ENCODE measurements around the gene DHX29.
"Not testable (repeated sequence)": the region's sequence is repeated elsewhere in the genome, so short reads cannot be mapped to it uniquely, and the experiment has no call there.

DHX29 gene, protein sequence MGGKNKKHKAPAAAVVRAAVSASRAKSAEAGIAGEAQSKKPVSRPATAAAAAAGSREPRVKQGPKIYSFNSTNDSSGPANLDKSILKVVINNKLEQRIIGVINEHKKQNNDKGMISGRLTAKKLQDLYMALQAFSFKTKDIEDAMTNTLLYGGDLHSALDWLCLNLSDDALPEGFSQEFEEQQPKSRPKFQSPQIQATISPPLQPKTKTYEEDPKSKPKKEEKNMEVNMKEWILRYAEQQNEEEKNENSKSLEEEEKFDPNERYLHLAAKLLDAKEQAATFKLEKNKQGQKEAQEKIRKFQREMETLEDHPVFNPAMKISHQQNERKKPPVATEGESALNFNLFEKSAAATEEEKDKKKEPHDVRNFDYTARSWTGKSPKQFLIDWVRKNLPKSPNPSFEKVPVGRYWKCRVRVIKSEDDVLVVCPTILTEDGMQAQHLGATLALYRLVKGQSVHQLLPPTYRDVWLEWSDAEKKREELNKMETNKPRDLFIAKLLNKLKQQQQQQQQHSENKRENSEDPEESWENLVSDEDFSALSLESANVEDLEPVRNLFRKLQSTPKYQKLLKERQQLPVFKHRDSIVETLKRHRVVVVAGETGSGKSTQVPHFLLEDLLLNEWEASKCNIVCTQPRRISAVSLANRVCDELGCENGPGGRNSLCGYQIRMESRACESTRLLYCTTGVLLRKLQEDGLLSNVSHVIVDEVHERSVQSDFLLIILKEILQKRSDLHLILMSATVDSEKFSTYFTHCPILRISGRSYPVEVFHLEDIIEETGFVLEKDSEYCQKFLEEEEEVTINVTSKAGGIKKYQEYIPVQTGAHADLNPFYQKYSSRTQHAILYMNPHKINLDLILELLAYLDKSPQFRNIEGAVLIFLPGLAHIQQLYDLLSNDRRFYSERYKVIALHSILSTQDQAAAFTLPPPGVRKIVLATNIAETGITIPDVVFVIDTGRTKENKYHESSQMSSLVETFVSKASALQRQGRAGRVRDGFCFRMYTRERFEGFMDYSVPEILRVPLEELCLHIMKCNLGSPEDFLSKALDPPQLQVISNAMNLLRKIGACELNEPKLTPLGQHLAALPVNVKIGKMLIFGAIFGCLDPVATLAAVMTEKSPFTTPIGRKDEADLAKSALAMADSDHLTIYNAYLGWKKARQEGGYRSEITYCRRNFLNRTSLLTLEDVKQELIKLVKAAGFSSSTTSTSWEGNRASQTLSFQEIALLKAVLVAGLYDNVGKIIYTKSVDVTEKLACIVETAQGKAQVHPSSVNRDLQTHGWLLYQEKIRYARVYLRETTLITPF (N-terminal part only)

DNA sequence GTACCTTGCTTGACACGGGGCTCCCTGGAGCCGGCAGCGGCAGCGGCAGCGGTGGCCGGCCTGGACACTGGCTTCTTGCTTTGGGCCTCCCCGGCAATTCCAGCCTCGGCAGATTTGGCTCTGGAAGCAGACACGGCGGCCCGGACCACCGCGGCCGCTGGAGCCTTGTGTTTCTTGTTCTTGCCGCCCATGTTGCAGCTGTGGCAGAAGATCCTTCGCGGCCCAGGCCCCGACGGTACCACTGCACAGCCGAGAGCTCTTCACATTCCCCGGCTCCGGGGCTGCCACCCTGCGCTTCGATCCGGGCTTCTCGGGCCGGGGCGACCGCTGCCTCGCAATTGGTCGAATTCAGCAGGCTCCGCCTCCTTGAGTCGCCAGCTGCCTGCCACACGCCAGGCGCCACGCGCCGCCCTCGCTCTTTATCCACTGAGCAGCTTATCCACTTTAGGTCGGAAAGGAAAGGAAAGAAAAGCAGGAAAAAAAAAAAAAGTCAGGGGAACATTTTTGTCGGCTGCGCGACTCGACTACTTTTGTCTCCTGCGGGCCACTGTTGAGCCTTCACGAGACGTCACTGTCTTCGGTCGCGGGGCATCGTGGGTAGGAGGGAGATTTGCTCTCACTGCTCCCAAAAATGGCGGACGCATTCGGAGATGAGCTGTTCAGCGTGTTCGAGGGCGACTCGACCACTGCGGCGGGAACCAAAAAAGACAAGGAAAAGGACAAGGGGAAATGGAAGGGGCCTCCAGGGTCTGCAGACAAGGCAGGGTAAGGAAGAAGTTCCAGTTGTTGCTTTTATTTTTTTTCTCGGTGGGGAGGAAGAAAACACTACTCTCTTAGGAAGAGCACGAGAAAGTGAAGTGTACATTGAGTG lies at the start of gene DHX29, which contains the start of gene MTREX:
Gene DHX29, minus strand, starts transcription at position 312 of the 871 bp plus-strand sequence. Its CDS starts 121 bp downstream, at position 191.
Gene MTREX, plus strand, starts transcription at position 607 of the 871 bp plus-strand sequence. Its CDS starts 25 bp downstream, at position 632.
- DNase-seq = peak; percentile 89

DNA sequence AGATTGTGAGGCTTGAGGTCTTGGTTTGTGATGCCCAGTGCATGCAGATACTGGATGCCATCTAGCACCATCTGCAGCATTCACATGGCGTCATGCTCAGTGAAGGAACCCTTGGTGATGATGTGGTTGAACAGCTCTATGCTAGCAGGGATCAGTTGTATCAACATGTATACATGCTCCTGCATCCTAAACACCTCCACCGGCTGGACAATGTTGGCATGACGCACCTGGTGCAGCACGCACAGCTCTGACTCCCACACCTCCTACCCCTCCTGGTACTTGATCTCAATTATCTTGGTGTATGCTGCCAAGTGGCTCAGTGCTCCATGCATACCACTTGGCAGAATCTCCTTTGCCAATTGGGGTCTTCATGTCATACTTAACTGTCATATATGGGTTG lies 49.4 kb upstream of the DHX29 start:
- DNase-seq = no peak

DNA sequence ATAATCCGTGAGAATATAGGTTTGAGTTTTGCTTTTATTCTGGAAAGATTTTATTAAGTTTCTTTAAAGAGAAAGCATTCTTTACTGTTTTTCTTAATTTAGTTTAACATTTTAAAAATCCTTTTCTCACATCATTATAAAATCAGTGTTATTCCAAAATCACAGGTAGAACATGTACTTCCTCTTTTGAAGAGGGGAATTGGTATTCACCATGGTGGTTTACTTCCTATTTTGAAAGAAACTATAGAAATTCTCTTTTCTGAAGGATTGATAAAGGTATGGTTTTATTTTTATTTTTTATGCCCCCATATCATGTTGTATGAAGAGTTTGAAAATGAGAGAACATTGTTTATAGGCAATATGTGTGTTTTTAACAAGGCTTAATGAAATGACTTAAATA lies 43.3 kb upstream of the DHX29 start:
- DNase-seq = no peak

DNA sequence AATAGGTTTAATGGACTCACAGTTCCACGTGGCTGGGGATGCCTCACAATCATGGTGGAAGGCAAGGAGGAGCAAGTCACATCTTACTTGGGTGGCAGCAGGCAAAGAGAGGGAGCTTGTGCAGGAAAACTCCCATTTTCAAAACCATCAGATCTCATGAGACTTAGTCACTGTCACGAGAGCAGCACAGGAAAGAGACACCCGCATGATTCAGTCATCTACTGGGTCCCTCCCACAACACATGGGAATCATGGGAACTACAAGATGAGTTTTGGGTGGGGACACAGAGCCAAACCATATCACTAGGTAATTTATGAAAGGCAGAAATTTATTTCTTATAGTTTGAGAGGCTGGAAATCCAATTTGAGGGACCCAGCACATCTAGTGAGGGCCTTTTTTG lies 40.3 kb upstream of the DHX29 start:
- no peak for DNase-seq

GRCh38 chr5:55345327-55345726 lies 37.8 kb upstream of the DHX29 start:
- no peak for DNase-seq

- peak; percentile 46 for DNase-seq
Measured at GRCh38 chr5:55344392-55344992, 37.0 kb upstream of the DHX29 start.

- no peak for DNase-seq
Measured at GRCh38 chr5:55343609-55344008, 36.1 kb upstream of the DHX29 start.

GRCh38 chr5:55343107-55343506 lies 35.6 kb upstream of the DHX29 start:
- DNase-seq = no peak

DNA sequence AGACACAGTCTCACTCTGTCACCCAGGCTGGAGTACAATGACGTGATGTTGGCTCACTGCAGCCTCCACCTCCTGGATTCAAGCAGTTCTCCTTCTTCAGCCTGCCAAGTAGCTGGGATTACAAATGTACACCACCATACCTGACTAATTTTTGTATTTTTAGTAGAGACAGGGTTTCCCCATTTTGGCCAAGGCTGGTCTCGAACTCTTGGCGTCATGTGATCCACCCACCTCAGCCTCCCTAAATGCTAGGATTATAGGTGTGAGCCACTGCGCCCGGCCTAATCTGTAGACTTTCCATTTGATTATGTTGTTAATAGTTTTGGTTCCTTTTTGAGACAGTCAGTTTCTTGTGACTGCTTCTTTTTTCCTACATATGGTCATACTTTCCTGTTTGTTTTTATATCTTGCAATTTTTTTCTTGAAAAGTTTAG lies 31.3 kb upstream of the DHX29 start:
- DNase-seq = no peak

DNA sequence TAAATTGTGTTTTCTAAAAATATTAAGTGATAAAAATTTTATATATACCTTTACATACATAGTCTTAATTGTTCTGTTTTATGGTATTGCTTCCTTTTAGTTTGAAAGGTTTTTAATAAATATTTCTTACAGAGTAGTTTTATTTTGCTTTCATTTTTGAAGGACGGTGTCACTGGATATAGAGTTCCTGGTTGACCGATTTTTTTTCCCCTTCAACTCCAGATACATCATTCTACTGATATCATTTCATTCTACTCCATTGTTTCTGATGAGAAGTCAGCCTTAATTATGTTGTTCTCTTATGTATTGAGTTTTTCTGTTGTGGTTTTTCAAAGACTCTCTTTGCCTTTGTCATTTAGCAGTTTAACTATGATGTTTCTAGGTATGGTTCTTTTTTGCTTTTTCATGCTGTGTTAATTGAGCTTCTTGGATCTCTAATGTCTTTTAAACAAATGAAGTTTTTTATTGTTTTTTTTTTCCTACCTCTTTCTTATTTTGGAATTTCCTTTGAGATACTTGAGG lies 30.7 kb upstream of the DHX29 start:
- no peak for DNase-seq

GRCh38 chr5:55333811-55334210 lies 26.3 kb upstream of the DHX29 start:
- DNase-seq = no peak

GRCh38 chr5:55333017-55333416 lies 25.5 kb upstream of the DHX29 start:
- DNase-seq = no peak

GRCh38 chr5:55331321-55331720 lies 23.8 kb upstream of the DHX29 start:
- DNase-seq = no peak

- DNase-seq = no peak
Measured at GRCh38 chr5:55327281-55327680, 19.8 kb upstream of the DHX29 start.

GRCh38 chr5:55325621-55326020 lies 18.1 kb upstream of the DHX29 start:
- DNase-seq = no peak

DNA sequence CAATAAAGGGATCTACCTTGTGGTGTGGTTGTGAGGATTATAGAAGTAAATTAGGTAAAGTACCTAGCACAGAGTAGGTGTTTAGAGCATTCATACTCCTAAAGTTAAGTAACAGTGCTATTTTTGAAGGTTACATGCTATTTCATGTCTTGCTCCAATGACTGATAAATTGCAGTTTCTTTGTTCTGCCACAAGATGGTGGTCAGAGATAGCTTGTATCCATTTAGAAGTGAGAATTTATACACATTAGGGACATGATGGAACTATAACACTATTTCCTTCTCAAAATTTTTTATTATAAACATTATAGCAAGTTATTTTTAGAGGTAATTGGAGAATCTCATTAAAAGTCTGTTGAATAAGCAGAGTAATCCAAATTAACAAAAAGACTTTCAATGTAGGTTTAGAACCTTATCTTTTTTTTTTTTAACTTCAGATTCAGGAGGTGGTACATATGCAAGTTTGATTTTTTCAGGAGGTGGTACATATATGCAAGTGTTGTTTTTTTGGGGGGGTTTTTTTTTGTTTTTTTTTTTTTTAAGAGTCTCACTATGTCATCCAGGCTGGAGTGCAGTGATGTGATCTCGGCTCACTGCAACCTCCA lies 17.4 kb upstream of the DHX29 start:
- DNase-seq = peak; percentile 16

DNA sequence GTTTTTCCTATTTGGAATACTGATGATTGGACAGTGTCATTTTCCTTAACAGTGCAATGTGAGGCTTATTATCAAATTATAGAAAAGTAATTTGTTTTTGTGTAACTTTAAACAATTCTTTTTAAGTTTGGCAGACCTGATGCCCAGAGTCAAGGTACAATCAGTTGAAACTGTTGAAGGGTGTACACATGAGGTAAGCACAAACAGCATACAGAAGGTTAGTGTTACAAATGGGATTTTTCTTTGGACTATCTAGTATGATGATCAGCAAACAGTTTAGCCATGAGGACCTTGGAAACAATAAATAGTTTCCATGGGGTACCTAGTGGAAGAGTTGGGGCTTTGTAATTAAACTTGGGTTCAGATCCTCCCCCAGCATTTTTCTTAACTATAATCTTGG lies 16.5 kb upstream of the DHX29 start:
- DNase-seq = no peak

GRCh38 chr5:55320571-55320970 lies 13.1 kb upstream of the DHX29 start:
- DNase-seq = no peak

DNA sequence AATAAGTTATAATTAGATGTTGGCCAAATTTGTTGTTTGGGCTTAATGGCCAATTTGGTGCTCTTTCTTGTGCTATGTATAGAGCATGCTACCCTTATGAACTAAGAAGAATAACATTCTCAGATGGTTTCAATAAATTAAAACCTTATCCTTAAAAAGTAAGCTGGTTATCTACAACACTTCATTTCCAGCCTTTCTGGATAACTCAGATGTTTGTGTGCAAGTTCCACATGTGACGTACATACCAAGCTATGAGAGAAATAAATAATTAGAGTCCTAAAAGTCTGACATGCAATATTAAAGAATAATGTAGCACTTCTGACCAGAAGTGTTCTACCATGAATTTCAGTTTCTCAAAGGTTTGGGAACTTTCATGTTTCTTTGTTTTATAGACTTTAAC lies 12.0 kb upstream of the DHX29 start:
- DNase-seq = no peak

- DNase-seq = not testable (repeated sequence)
Measured at GRCh38 chr5:55318237-55318636, 10.7 kb upstream of the DHX29 start.

DNA sequence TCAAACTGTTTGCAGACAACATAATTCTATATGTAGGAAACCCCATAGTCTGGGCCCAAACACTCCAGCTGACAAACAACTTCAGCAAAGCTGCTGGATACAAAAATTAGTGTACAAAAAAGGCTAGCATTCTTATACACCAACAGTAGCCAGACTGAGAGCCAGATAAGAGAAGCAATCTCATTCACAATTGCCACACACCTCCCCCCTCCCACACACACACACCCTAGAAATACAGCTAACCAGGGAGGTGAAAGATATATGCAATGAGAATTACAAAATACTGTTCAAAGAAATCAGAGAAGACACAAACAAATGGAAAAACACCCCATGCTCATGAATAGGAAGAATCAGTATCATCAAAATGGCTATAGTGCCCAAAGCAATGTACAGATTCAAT lies 9.3 kb upstream of the DHX29 start:
- DNase-seq = no peak

Data from NCI-H345 (cell line).